ENCODE results near the gene NCOA6. TPM values are rescaled to one million over a fixed set of nuclear protein-coding genes. Genes with fewer than 3 reads are reported as not detected.
"Not testable (repeated sequence)": the region's sequence is repeated elsewhere in the genome, so short reads cannot be mapped to it uniquely, and the experiment has no call there.

NCOA6 gene
- total and polyA plus RNA-seq, 4 donors = 18.6 to 49.6 (median 33.6) TPM

DNA sequence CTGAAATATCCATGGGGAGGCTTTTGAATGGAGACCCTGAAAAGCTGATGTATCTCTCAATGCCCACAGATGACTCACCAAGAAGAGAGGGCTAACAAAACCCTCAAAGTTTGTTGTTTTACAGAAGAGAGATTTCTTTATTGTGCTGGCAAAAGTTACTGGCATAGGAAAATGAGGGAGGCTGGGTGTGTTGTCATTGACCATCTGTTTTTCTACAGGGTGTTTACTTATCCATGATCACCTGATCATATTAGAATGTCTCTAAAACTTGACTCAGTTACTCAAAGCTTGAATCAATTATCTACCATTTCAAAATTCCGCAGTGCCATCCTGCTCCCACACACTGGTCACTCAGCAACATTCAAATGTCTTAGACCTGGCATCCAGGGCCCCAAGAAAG, 9.8 kb downstream of the NCOA6 start:
- Histone ChIP-seq H3K27ac (ENCODE audit: low read depth, low read length) (no peak overlapping the region), H3K27me3 (ENCODE audit: control insufficient read depth, insufficient read depth, low read length) (no peaks in the 10 kb centered on the region), H3K4me3 (ENCODE audit: low read depth, low read length) (no peak overlapping the region), H3K36me3 (ENCODE audit: control insufficient read depth, insufficient read depth, low read length) (no peaks in the 10 kb centered on the region), H3K4me1 (ENCODE audit: control insufficient read depth, insufficient read depth, low read length) (no peaks in the 10 kb centered on the region), H3K9me3 (ENCODE audit: control insufficient read depth, insufficient read depth, low read length) (no peaks in the 10 kb centered on the region)
- no peak for DNase-seq (ENCODE audit: low read depth in 4 of 6, low spot score in 6 of 6)
- 62% methylated on average over 1 of the region's 1 CpG for WGBS (ENCODE audit: insufficient coverage)

DNA sequence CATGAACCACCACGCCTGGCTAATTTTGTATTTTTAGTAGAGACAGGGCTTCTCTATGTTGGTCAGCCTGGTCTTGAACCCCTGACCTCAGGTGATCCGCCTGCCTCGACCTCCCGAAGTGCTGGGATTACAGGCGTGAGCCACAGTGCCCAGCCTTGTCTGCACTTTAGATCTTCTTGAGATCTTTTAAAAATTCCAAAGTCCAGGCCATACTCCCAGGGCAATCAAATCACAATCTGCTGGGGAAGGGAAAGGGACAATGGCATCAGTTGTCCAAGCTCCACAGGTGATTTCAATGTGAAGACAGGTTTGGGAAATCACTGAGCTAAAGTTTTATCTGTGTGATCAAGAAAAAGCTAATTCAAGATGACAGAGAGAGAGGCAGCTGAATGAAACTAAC, 16.9 kb downstream of the NCOA6 start:
- no peak overlapping the region for H3K27ac ChIP-seq (ENCODE audit: low read depth, low read length)
- no peaks in the 10 kb centered on the region for H3K9me3 ChIP-seq (ENCODE audit: control insufficient read depth, insufficient read depth, low read length)
- no peaks in the 10 kb centered on the region for H3K27me3 ChIP-seq (ENCODE audit: control insufficient read depth, insufficient read depth, low read length)
- WGBS (ENCODE audit: insufficient coverage) = 100% methylated on average over 1 of the region's 5 CpGs
- no peak overlapping the region for H3K4me3 ChIP-seq (ENCODE audit: low read depth, low read length)
- no peak for DNase-seq (ENCODE audit: low read depth in 4 of 6, low spot score in 6 of 6)
- H3K4me1 ChIP-seq (ENCODE audit: control insufficient read depth, insufficient read depth, low read length) = no peaks in the 10 kb centered on the region
- H3K36me3 ChIP-seq (ENCODE audit: control insufficient read depth, insufficient read depth, low read length) = peaks cover 4% of the 10 kb centered on the region

DNA sequence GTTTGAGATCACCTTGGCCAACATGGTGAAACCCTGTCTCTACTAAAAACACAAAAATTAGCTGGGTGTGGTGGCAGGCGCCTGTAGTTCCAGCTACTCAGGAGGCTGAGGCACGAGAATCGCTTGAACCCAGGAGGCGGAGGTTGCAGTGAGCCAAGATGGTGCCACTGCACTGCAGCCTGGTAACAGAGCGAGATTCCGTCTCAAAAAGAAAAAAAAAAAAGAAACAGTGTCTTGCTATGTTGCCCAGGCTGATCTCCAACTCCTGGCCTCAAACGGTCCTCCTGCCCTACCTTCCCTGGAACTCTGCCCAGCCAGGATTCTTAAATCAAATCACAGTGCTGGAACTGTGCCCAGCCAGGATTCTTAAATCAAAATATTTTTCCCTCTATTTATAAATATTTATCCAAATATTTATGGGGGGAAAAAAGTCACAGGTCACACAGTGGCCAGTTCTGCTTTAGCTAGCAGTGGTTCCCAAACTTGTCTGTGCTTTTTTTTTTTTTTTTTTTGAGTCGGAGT, 17.4 kb downstream of the NCOA6 start:
- not testable (repeated sequence) for H3K36me3 ChIP-seq (ENCODE audit: control insufficient read depth, insufficient read depth, low read length); H3K9me3 ChIP-seq (ENCODE audit: control insufficient read depth, insufficient read depth, low read length); H3K4me1 ChIP-seq (ENCODE audit: control insufficient read depth, insufficient read depth, low read length); H3K4me3 ChIP-seq (ENCODE audit: low read depth, low read length); H3K27me3 ChIP-seq (ENCODE audit: control insufficient read depth, insufficient read depth, low read length); H3K27ac ChIP-seq (ENCODE audit: low read depth, low read length); DNase-seq (ENCODE audit: low read depth in 4 of 6, low spot score in 6 of 6)
- 100% methylated on average over 3 of the region's 8 CpGs for WGBS (ENCODE audit: insufficient coverage)

DNA sequence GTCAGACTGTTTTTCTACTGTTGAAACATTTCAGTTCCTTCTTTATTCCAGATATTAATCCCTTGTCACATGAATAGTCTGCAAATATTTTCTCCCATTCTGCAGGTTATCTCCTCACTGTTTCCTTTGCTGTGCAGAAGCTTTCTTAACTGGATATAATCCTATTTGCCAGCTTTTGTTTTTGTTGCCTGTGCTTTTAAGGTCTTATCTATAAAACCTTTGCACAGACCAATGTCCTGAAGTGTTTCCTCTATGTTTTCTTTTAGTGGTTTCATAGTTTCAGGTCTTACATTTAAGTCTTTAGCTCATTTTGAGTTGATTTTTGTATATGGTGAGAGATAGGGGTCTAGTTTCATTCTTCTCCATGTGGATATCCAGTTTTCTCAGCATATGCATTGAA, 19.2 kb downstream of the NCOA6 start:
- H3K9me3 ChIP-seq (ENCODE audit: control insufficient read depth, insufficient read depth, low read length) = no peaks in the 10 kb centered on the region
- H3K4me1 ChIP-seq (ENCODE audit: control insufficient read depth, insufficient read depth, low read length) = no peaks in the 10 kb centered on the region
- H3K27me3 ChIP-seq (ENCODE audit: control insufficient read depth, insufficient read depth, low read length) = no peaks in the 10 kb centered on the region
- no peak for DNase-seq (ENCODE audit: low read depth in 4 of 6, low spot score in 6 of 6)
- H3K4me3 ChIP-seq (ENCODE audit: low read depth, low read length) = no peak overlapping the region
- H3K27ac ChIP-seq (ENCODE audit: low read depth, low read length) = no peak overlapping the region
- peaks cover 4% of the 10 kb centered on the region for H3K36me3 ChIP-seq (ENCODE audit: control insufficient read depth, insufficient read depth, low read length)

DNA sequence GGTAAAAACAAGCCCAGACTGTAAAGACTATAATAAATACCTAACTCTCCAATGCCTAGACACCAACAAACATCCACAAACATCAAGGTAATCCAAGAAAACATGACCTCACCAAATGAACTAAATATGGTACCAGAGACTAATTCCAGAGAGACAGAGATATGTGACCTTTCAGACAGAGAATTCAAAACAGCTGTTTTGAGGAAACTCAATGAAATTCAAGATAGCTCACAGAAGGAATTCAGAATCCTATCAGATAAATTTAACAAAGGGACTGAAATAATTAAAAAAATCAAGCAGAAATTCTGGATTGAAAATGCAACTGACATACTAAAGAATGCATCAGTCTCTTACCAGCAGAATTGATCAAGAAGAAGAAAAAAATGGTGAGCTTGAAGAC, 26.6 kb downstream of the NCOA6 start:
- H3K27me3 ChIP-seq (ENCODE audit: control insufficient read depth, insufficient read depth, low read length) = no peaks in the 10 kb centered on the region
- no peak overlapping the region for H3K27ac ChIP-seq (ENCODE audit: low read depth, low read length)

DNA sequence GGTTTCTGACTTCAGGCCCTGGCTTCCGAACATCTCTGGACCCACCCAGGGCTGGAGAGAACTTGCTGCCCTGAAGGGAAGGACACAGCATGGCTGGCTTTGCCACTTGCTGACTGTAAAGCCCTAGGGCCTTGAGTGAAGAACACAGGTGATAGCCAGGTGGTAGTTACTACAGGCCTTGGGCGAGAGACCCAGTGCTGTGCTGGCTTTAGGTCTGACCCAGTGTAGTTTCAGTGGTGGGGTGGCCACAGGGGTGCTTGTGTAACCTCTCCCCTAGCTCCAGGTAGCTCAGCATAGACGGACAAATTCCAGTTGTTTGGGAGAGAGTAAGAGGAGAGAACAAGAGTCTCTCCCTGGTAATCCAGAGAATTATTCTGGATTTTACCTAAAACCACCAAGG, 27.1 kb downstream of the NCOA6 start:
- DNase-seq (ENCODE audit: low read depth in 4 of 6, low spot score in 6 of 6) = no peak
- no peak overlapping the region for H3K4me3 ChIP-seq (ENCODE audit: low read depth, low read length)
- WGBS (ENCODE audit: insufficient coverage) = 95% methylated on average over 2 of the region's 3 CpGs
- no peaks in the 10 kb centered on the region for H3K4me1 ChIP-seq (ENCODE audit: control insufficient read depth, insufficient read depth, low read length)
- no peaks in the 10 kb centered on the region for H3K36me3 ChIP-seq (ENCODE audit: control insufficient read depth, insufficient read depth, low read length)
- H3K27ac ChIP-seq (ENCODE audit: low read depth, low read length) = no peak overlapping the region
- peaks cover 2% of the 10 kb centered on the region for H3K9me3 ChIP-seq (ENCODE audit: control insufficient read depth, insufficient read depth, low read length)
- H3K27me3 ChIP-seq (ENCODE audit: control insufficient read depth, insufficient read depth, low read length) = no peaks in the 10 kb centered on the region

More for the DNA sequence above, 26.6 kb downstream of the NCOA6 start:
- peaks cover 3% of the 10 kb centered on the region for H3K36me3 ChIP-seq (ENCODE audit: control insufficient read depth, insufficient read depth, low read length)
- peaks cover 2% of the 10 kb centered on the region for H3K9me3 ChIP-seq (ENCODE audit: control insufficient read depth, insufficient read depth, low read length)
- DNase-seq (ENCODE audit: low read depth in 4 of 6, low spot score in 6 of 6) = no peak
- no peaks in the 10 kb centered on the region for H3K4me1 ChIP-seq (ENCODE audit: control insufficient read depth, insufficient read depth, low read length)
- H3K4me3 ChIP-seq (ENCODE audit: low read depth, low read length) = no peak overlapping the region

DNA sequence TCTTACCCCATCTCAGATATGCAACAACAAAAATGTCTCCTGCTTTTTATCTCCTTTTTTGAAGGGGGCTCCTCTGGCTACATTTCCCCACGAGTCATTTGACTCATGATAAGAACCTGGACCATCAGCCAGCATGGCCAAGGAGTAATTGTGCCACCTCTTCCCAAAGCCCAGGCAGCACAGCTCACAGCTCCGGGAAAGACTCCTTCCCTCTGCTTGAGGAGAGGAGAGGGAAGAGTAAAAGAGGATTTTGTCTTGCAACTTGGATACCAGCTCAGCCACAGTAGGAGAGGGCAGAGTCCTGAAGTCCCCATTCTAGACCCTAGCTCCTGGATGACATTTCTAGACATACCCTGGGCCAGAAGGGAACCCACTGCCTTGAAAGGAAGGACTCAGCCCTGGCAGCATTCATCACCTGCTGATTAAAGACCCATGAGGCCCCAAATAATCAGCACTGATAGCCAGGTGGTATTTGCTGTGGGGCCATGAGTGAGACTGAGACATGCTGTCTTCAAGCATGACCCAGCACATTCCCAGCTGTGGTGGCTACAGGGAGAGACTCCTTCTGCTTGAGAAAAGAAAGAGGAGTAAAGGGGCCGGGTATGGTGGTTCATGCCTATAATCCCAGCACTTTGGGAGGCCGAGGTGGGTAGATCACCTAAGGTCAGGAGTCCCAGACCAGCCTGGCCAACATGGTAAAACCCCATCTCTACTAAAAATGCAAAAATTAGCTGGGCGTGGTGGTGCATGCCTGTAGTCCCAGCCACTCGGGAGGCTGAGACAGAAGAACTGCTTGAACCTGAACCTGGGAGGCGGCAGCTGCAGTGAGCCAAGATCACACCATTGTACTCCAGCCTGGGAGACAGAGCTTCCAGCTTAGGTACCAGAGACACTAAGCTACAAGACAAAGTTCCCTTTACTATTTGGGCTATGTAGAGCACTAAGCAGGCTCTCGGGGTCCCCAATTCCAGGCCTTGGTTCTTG, 28.1 kb downstream of the NCOA6 start:
- Histone ChIP-seq H3K9me3 (ENCODE audit: control insufficient read depth, insufficient read depth, low read length) (peaks cover 2% of the 10 kb centered on the region), H3K4me1 (ENCODE audit: control insufficient read depth, insufficient read depth, low read length) (no peaks in the 10 kb centered on the region), H3K4me3 (ENCODE audit: low read depth, low read length) (no peak overlapping the region), H3K27me3 (ENCODE audit: control insufficient read depth, insufficient read depth, low read length) (no peaks in the 10 kb centered on the region), H3K27ac (ENCODE audit: low read depth, low read length) (no peak overlapping the region), H3K36me3 (ENCODE audit: control insufficient read depth, insufficient read depth, low read length) (no peaks in the 10 kb centered on the region)
- DNase-seq (ENCODE audit: low read depth in 4 of 6, low spot score in 6 of 6) = no peak
- 91% methylated on average over 5 of the region's 8 CpGs for WGBS (ENCODE audit: insufficient coverage)

DNA sequence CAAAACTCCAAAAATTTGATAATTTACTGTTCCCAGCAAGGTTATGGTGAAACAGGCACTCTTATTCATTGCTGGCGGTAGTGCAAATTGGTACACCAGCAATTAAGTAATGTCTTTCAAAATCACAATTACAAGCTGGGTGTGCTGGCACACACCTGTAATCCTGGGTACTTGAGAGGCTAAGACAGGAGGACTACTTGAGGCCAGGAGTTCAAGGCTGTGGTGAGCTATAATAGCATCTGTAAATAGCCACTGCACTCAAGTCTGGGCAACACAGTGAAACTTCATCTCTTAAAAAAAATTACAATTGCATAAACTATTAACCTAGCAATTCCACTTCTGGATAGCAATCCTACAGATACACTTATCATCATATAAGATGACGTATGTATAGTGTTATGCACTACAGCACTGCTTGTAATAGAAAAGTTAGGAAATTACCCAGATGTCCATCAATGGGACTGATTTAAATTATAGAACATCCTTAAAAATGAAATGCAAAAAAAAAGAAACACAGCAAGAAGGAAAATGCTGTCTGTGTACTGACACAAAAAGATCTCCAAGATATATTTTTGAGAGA, 31.4 kb downstream of the NCOA6 start:
- Histone ChIP-seq H3K27ac (ENCODE audit: low read depth, low read length) (no peak overlapping the region), H3K27me3 (ENCODE audit: control insufficient read depth, insufficient read depth, low read length) (no peaks in the 10 kb centered on the region), H3K4me1 (ENCODE audit: control insufficient read depth, insufficient read depth, low read length) (no peaks in the 10 kb centered on the region), H3K9me3 (ENCODE audit: control insufficient read depth, insufficient read depth, low read length) (no peaks in the 10 kb centered on the region), H3K4me3 (ENCODE audit: low read depth, low read length) (no peak overlapping the region), H3K36me3 (ENCODE audit: control insufficient read depth, insufficient read depth, low read length) (peaks cover 8% of the 10 kb centered on the region)
- no CpG with 5 or more reads among the region's 2 CpGs for WGBS (ENCODE audit: insufficient coverage)
- DNase-seq (ENCODE audit: low read depth in 4 of 6, low spot score in 6 of 6) = no peak

DNA sequence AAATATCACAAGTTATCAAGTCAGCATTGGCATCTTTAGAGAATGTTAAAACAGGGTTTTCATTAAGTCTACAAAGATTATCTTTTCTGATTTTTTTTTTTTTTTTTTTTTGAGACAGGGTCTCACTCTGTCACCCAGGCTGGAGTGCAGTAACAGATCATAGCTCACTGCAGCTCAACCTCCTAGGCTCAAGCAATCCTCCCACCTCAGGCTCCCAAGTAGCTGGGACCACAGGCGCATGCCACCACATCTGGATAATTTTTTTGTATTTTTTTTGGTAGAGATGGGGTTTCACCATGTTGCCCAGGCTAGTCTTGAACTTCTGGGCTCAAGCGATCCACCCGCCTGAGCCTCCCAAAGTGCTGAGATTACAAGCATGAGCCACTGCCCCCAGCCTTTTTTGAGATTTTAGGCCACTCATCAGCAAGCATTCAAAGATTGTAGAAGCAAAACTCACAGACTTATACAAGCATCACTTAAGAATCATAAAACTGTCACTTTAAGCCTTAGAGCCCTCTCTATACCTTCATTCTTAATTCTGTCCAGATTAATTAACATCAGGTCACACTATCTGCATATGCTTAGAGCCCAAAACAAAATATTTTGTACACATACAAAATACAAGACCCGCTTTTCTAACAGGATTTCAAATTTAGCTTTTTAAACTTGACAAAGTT, 32.6 kb downstream of the NCOA6 start:
- Histone ChIP-seq H3K9me3 (ENCODE audit: control insufficient read depth, insufficient read depth, low read length) (no peaks in the 10 kb centered on the region), H3K4me3 (ENCODE audit: low read depth, low read length) (no peak overlapping the region), H3K27me3 (ENCODE audit: control insufficient read depth, insufficient read depth, low read length) (no peaks in the 10 kb centered on the region), H3K27ac (ENCODE audit: low read depth, low read length) (no peak overlapping the region), H3K4me1 (ENCODE audit: control insufficient read depth, insufficient read depth, low read length) (no peaks in the 10 kb centered on the region), H3K36me3 (ENCODE audit: control insufficient read depth, insufficient read depth, low read length) (peaks cover 16% of the 10 kb centered on the region)
- WGBS (ENCODE audit: insufficient coverage) = 86% methylated on average over 2 of the region's 4 CpGs
- DNase-seq (ENCODE audit: low read depth in 4 of 6, low spot score in 6 of 6) = no peak

All from spinal cord (tissue), 10 donors.